Kidney glomerular epithelial cell (primary cell): ENCODE data around the gene FGGY.
"Not testable (repeated sequence)": the region's sequence is repeated elsewhere in the genome, so short reads cannot be mapped to it uniquely, and the experiment has no call there.

Source experiments
- DNase-seq: peaks from one replicate; lab custom pipeline; 2025; lab: John Stamatoyannopoulos, UW

The FGGY gene

GRCh38 chr1:59482986-59483385, 186.1 kb downstream of the FGGY start:
- no peak for DNase-seq

- peak; percentile 79 for DNase-seq
Measured at GRCh38 chr1:59484096-59484495, 187.2 kb downstream of the FGGY start.

- DNase-seq, result no peak
Measured at GRCh38 chr1:59485171-59485570, 188.3 kb downstream of the FGGY start.

- DNase-seq, result no peak
Measured at GRCh38 chr1:59485949-59486348, 189.1 kb downstream of the FGGY start.

- DNase-seq, result no peak
Measured at GRCh38 chr1:59486615-59487014, 189.7 kb downstream of the FGGY start.

GRCh38 chr1:59487335-59488031, 190.6 kb downstream of the FGGY start:
- peak; percentile 14 for DNase-seq

GRCh38 chr1:59492500-59492899, 195.6 kb downstream of the FGGY start:
- no peak for DNase-seq

GRCh38 chr1:59494145-59494833, 197.4 kb downstream of the FGGY start:
- DNase-seq, result no peak

GRCh38 chr1:59496156-59496555, 199.3 kb downstream of the FGGY start:
- not testable (repeated sequence) for DNase-seq

- DNase-seq, result no peak
Measured at GRCh38 chr1:59497616-59498015, 200.7 kb downstream of the FGGY start.

- DNase-seq, result peak; percentile 87
Measured at GRCh38 chr1:59498640-59499039, 201.7 kb downstream of the FGGY start.

- no peak for DNase-seq
Measured at GRCh38 chr1:59499273-59499942, 202.5 kb downstream of the FGGY start.

- no peak for DNase-seq
Measured at GRCh38 chr1:59499943-59500569, 203.2 kb downstream of the FGGY start.

GRCh38 chr1:59500950-59501742, 204.3 kb downstream of the FGGY start:
- no peak for DNase-seq

GRCh38 chr1:59502009-59502691, 205.3 kb downstream of the FGGY start:
- peak; percentile 52 for DNase-seq

GRCh38 chr1:59504276-59504675, 207.4 kb downstream of the FGGY start:
- no peak for DNase-seq

GRCh38 chr1:59505596-59506028, 208.7 kb downstream of the FGGY start:
- DNase-seq, result no peak

GRCh38 chr1:59506952-59507351, 210.1 kb downstream of the FGGY start:
- no peak for DNase-seq

GRCh38 chr1:59509341-59509875, 212.5 kb downstream of the FGGY start:
- no peak for DNase-seq

GRCh38 chr1:59510249-59510648, 213.4 kb downstream of the FGGY start:
- no peak for DNase-seq
